GM12892 (cell line): ENCODE measurements around the gene GTF3C5.

Source experiments
- POLR2A ChIP-seq: IDR thresholded peaks from 2 replicates; pipeline ENCODE4 v1.6.1; 2011; ENCODE audit warnings: low read depth, low read length, control low read depth
- POLR2AphosphoS5 ChIP-seq: IDR thresholded peaks from 2 replicates; pipeline ENCODE4 v1.6.1; 2011; ENCODE audit warnings: low read depth, low read length, control low read depth
- TAF1 ChIP-seq: IDR thresholded peaks from 2 replicates; pipeline ENCODE4 v1.6.1; 2011; ENCODE audit warnings: low read depth, mild to moderate bottlenecking, control low read depth, low read length, borderline replicate concordance

DNA sequence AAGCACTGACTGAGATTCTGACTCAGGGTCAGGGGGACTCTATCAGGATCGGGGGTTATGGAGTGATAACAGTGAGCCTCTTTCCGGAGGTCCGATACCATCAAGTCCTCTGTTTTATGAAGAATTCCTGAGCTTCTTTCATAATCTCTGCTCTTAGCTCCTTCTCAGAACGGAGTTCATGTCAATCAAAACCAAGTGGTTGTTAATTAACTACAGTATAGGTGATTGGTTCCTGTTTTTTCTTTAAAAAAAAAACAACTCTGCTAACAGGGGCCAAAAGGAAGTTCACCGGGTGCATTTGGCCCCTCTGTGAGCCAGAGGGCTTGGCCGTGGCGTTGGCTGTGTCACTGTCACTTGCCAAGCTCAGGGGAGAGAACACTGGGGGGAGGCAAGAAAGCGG, 48.3 kb upstream of the GTF3C5 start:
- TF ChIP-seq POLR2A (no peak), POLR2AphosphoS5 (no peak), TAF1 (no peak)
